Activated T-cell treated with anti-CD3 and anti-CD28 coated beads for 1 hour (primary cell): ENCODE measurements around the gene RAB11FIP2.

Experiments
- DNase-seq: peaks from one replicate; pipeline ENCODE4 v3.0.0-alpha.2; 2020; ENCODE audit warnings: low read depth

The RAB11FIP2 gene

GRCh38 chr10:118033905-118034304, 12.8 kb downstream of the RAB11FIP2 start:
- DNase-seq, result no peak

GRCh38 chr10:118032564-118032963, 14.2 kb downstream of the RAB11FIP2 start:
- no peak for DNase-seq

- no peak for DNase-seq
Observed at GRCh38 chr10:118031351-118032075, 15.2 kb downstream of the RAB11FIP2 start.

GRCh38 chr10:118028619-118029018, 18.1 kb downstream of the RAB11FIP2 start:
- no peak for DNase-seq

- no peak for DNase-seq
Observed at GRCh38 chr10:118027397-118027796, 19.3 kb downstream of the RAB11FIP2 start.

GRCh38 chr10:118026936-118027335, 19.8 kb downstream of the RAB11FIP2 start:
- DNase-seq, result no peak

- no peak for DNase-seq
Observed at GRCh38 chr10:118020365-118020764, 26.4 kb downstream of the RAB11FIP2 start.

GRCh38 chr10:118017850-118018249, 28.9 kb downstream of the RAB11FIP2 start:
- DNase-seq, result no peak

GRCh38 chr10:118017071-118017740, 29.5 kb downstream of the RAB11FIP2 start:
- DNase-seq, result no peak

GRCh38 chr10:118012952-118013525, 33.7 kb downstream of the RAB11FIP2 start:
- DNase-seq, result no peak

GRCh38 chr10:118007773-118008172, 39.0 kb downstream of the RAB11FIP2 start:
- no peak for DNase-seq

- DNase-seq, result no peak
Observed at GRCh38 chr10:118003126-118003525, 43.6 kb downstream of the RAB11FIP2 start.

GRCh38 chr10:118002581-118002980, 44.2 kb downstream of the RAB11FIP2 start:
- no peak for DNase-seq

GRCh38 chr10:117997673-117998072, 49.1 kb downstream of the RAB11FIP2 start:
- DNase-seq, result no peak

- no peak for DNase-seq
Observed at GRCh38 chr10:117996709-117997108, 50.0 kb downstream of the RAB11FIP2 start.

- DNase-seq, result no peak
Observed at GRCh38 chr10:117994771-117995170, 52.0 kb downstream of the RAB11FIP2 start.

- DNase-seq, result no peak
Observed at GRCh38 chr10:117993166-117993565, 53.6 kb downstream of the RAB11FIP2 start.

- DNase-seq, result no peak
Observed at GRCh38 chr10:117991701-117992100, 55.0 kb downstream of the RAB11FIP2 start.

GRCh38 chr10:117989962-117990361, 56.8 kb downstream of the RAB11FIP2 start:
- no peak for DNase-seq

GRCh38 chr10:117988814-117989213, 57.9 kb downstream of the RAB11FIP2 start:
- DNase-seq, result no peak

- DNase-seq, result no peak
Observed at GRCh38 chr10:117987244-117987909, 59.4 kb downstream of the RAB11FIP2 start.

- DNase-seq, result no peak
Observed at GRCh38 chr10:117983961-117984360, 62.8 kb downstream of the RAB11FIP2 start.
